Endothelial cell of umbilical vein (primary cell): ENCODE data around the gene ANKRD63.

ENCODE experiments used
- EZH2 ChIP-seq: IDR thresholded peaks from 2 replicates; pipeline ENCODE4 v1.6.1; 2012; ENCODE audit warnings: borderline replicate concordance, low read depth, mild to moderate bottlenecking, moderate library complexity, low read length, inconsistent platforms; ENCODE audit not compliant: severe bottlenecking
- JUN ChIP-seq: IDR thresholded peaks from 2 replicates; pipeline ENCODE4 v1.6.1; 2011; ENCODE audit warnings: borderline replicate concordance, low read depth; ENCODE audit not compliant: insufficient read length, insufficient read depth
- POLR2A ChIP-seq: IDR thresholded peaks from 2 replicates; pipeline ENCODE4 v1.6.1; 2012; ENCODE audit warnings: low read depth, mild to moderate bottlenecking, control low read depth, low read length
- POLR2AphosphoS5 ChIP-seq: IDR thresholded peaks from 2 replicates; pipeline ENCODE4 v1.6.1; 2012; ENCODE audit warnings: low read depth, mild to moderate bottlenecking, control low read depth, low read length, moderate library complexity; ENCODE audit not compliant: insufficient read depth
- TF ChIP-seq, protein P1 (sequence below), 2 donors: IDR thresholded peaks; 1 replicate in 1 of 2; 2 replicates in 1 of 2; pipeline ENCODE4 v1.5.1; 2011; ENCODE audit warnings: low read length in 2 of 2, mild to moderate bottlenecking in 2 of 2, moderate library complexity in 2 of 2, control low read depth in 1 of 2, inconsistent platforms in 1 of 2, low read depth in 1 of 2; ENCODE audit not compliant: insufficient read depth in 1 of 2; ENCODE audit errors: extremely low read depth in 1 of 2

DNA sequence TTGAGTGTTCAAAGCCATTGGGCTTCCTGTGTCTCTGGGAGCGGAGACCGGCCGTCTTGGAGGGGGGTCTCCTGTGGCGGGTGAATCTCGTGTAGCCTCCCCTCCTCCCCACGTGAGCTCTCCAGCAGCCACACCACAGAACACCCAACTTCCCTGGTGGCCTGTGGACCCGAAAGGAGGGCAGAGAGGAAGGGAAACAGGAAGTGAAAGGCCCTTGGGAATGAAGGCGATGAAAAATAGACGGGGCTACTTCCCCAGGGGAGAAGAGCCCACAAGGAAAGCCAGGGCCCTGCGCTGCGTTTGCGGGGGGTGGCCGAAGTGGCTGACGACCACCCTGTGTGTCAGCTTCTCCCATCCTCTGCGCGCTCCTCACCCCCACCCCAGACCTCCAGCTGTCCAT lies 5.4 kb downstream of the ANKRD63 start:
- TF ChIP-seq POLR2A, result no peak
- TF ChIP-seq, protein P1, sequence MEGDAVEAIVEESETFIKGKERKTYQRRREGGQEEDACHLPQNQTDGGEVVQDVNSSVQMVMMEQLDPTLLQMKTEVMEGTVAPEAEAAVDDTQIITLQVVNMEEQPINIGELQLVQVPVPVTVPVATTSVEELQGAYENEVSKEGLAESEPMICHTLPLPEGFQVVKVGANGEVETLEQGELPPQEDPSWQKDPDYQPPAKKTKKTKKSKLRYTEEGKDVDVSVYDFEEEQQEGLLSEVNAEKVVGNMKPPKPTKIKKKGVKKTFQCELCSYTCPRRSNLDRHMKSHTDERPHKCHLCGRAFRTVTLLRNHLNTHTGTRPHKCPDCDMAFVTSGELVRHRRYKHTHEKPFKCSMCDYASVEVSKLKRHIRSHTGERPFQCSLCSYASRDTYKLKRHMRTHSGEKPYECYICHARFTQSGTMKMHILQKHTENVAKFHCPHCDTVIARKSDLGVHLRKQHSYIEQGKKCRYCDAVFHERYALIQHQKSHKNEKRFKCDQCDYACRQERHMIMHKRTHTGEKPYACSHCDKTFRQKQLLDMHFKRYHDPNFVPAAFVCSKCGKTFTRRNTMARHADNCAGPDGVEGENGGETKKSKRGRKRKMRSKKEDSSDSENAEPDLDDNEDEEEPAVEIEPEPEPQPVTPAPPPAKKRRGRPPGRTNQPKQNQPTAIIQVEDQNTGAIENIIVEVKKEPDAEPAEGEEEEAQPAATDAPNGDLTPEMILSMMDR (IDR thresholded peaks at IDR 0.05; ENCODE audit: extremely low read depth in 1 of 2, insufficient read depth in 1 of 2, low read depth in 1 of 2, low read length in 2 of 2), result no peak
- no peak for TF ChIP-seq EZH2
- TF ChIP-seq POLR2AphosphoS5, result no peak
- TF ChIP-seq JUN, result no peak
